IMR-90 (cell line): ENCODE measurements around the gene PSMG1.

Experiments used
- BHLHE40 ChIP-seq: fragments of 150-350 bp; IDR thresholded peaks from 2 replicates; pipeline ENCODE4 v1.6.1; 2016; ENCODE audit warnings: mild to moderate bottlenecking, low read depth, low read length
- CEBPB ChIP-seq: IDR thresholded peaks from 2 replicates; pipeline ENCODE4 v1.6.1; 2012; ENCODE audit warnings: low read depth, low read length, improper control_type of control experiment
- CHD1 ChIP-seq: IDR thresholded peaks from 2 replicates; pipeline ENCODE4 v1.6.1; 2012; ENCODE audit warnings: low read depth, low read length, improper control_type of control experiment
- FOS ChIP-seq: fragments of 150-350 bp; IDR thresholded peaks from 2 replicates; pipeline ENCODE4 v1.6.1; 2016; ENCODE audit warnings: low read depth, low read length
- MAFK ChIP-seq: IDR thresholded peaks from 2 replicates; pipeline ENCODE4 v1.6.1; 2012; ENCODE audit warnings: low read depth, low read length, improper control_type of control experiment
- MAZ ChIP-seq: IDR thresholded peaks from 2 replicates; pipeline ENCODE4 v1.6.1; 2012; ENCODE audit warnings: low read depth, mild to moderate bottlenecking, low read length, improper control_type of control experiment, moderate library complexity, borderline replicate concordance
- MXI1 ChIP-seq: IDR thresholded peaks from 2 replicates; pipeline ENCODE4 v1.6.1; 2012; ENCODE audit warnings: low read depth, mild to moderate bottlenecking, low read length, moderate library complexity, borderline replicate concordance
- POLR2A ChIP-seq: IDR thresholded peaks from 2 replicates; pipeline ENCODE4 v1.6.1; 2012; ENCODE audit warnings: mild to moderate bottlenecking, low read depth, low read length
- RAD21 ChIP-seq: IDR thresholded peaks from 2 replicates; pipeline ENCODE4 v1.6.1; 2012; ENCODE audit warnings: low read length, improper control_type of control experiment
- RCOR1 ChIP-seq: IDR thresholded peaks from 2 replicates; pipeline ENCODE4 v1.6.1; 2012; ENCODE audit warnings: mild to moderate bottlenecking, low read length, improper control_type of control experiment; ENCODE audit not compliant: insufficient replicate concordance
- RFX5 ChIP-seq: IDR thresholded peaks from 2 replicates; pipeline ENCODE4 v1.8.0; 2012; ENCODE audit warnings: low read depth, mild to moderate bottlenecking, low read length, moderate library complexity
- SMC3 ChIP-seq: fragments of 150-350 bp; IDR thresholded peaks from 2 replicates; pipeline ENCODE4 v1.6.1; 2016; ENCODE audit warnings: low read depth, mild to moderate bottlenecking, antibody characterized with exemption, low read length, moderate library complexity
- TF ChIP-seq, protein P1 (sequence below): conservative IDR thresholded peaks from 2 replicates; pipeline ENCODE4 v1.5.1; 2012; ENCODE audit warnings: mild to moderate bottlenecking, low read depth, low read length, improper control_type of control experiment
- TF ChIP-seq, protein P2 (sequence below): fragments of 150-350 bp; IDR thresholded peaks from 2 replicates; pipeline ENCODE4 v1.6.1; 2017; ENCODE audit warnings: mild to moderate bottlenecking, antibody characterized with exemption, low read length, low read depth

DNA sequence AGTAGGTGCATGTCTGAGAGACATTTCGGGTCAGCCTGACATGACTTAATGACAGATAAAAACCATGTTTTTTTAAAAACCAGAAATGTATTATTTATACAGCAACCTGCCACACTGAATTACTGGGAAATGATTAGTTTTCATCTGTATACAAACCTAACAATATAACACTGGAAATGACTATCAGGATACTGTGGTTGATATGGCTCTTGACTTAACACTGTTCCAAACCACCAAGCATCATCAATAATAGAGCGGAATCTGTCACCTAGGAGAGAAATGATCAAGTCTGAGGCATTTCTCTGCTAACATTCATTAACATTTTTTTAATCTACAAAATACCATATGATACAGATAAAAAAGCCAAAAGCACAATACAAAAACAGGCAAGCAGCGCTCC is 41.7 kb upstream of the PSMG1 start:
- TF ChIP-seq FOS (no peak), POLR2A (no peak), RAD21 (no peak), MAFK (no peak), RCOR1 (no peak), RFX5 (no peak), BHLHE40 (no peak), CEBPB (no peak), SMC3 (no peak), MXI1 (no peak), CHD1 (no peak), MAZ (no peak)
- TF ChIP-seq, protein P1, sequence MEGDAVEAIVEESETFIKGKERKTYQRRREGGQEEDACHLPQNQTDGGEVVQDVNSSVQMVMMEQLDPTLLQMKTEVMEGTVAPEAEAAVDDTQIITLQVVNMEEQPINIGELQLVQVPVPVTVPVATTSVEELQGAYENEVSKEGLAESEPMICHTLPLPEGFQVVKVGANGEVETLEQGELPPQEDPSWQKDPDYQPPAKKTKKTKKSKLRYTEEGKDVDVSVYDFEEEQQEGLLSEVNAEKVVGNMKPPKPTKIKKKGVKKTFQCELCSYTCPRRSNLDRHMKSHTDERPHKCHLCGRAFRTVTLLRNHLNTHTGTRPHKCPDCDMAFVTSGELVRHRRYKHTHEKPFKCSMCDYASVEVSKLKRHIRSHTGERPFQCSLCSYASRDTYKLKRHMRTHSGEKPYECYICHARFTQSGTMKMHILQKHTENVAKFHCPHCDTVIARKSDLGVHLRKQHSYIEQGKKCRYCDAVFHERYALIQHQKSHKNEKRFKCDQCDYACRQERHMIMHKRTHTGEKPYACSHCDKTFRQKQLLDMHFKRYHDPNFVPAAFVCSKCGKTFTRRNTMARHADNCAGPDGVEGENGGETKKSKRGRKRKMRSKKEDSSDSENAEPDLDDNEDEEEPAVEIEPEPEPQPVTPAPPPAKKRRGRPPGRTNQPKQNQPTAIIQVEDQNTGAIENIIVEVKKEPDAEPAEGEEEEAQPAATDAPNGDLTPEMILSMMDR, result no peak
- TF ChIP-seq, protein P2, sequence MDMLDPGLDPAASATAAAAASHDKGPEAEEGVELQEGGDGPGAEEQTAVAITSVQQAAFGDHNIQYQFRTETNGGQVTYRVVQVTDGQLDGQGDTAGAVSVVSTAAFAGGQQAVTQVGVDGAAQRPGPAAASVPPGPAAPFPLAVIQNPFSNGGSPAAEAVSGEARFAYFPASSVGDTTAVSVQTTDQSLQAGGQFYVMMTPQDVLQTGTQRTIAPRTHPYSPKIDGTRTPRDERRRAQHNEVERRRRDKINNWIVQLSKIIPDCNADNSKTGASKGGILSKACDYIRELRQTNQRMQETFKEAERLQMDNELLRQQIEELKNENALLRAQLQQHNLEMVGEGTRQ, result no peak
